Right atrium auricular region (tissue), 2 donors: Measurements from ENCODE around the gene SUGCT. TPM values are rescaled to one million over a fixed set of nuclear protein-coding genes. Genes with fewer than 3 reads are reported as not detected.
"Not testable (repeated sequence)": the region's sequence is repeated elsewhere in the genome, so short reads cannot be mapped to it uniquely, and the experiment has no call there.

Experiments used
- DNase-seq: peaks from one replicate; pipeline ENCODE4 v3.0.0-alpha.2; 2019; ENCODE audit warnings: low spot score
- H3K27ac ChIP-seq, 2 donors: fragments of 200-600 bp; sonication (generic); 1 replicate in 1 of 2; 2 replicates in 1 of 2; pipeline ENCODE4 v1.5.1; 2016 to 2019
- H3K27me3 ChIP-seq, 2 donors: fragments of 200-600 bp; sonication (generic); one replicate each; pipeline versions ENCODE4 v1.5.1 to v1.6.0; 2017 to 2019
- H3K36me3 ChIP-seq: fragments of 200-600 bp; sonication (generic); one replicate; pipeline ENCODE4 v1.5.1; 2016
- H3K4me1 ChIP-seq, 2 donors: fragments of 200-600 bp; sonication (generic); one replicate each; pipeline versions ENCODE4 v1.5.1 to v1.6.0; 2017 to 2019
- H3K4me3 ChIP-seq, 2 donors: fragments of 200-600 bp; sonication (generic); 1 replicate in 1 of 2; 2 replicates in 1 of 2; pipeline ENCODE4 v1.5.1; 2017 to 2019; ENCODE audit warnings: mild to moderate bottlenecking in 1 of 2, moderate library complexity in 1 of 2
- H3K9me3 ChIP-seq, 2 donors: fragments of 200-600 bp; sonication (generic); one replicate each; pipeline ENCODE4 v1.5.1; 2019
- CTCF ChIP-seq, 2 donors: fragments of 200-600 bp; sonication (generic); IDR thresholded peaks; one replicate each; pipeline ENCODE4 v1.5.1; 2019; ENCODE audit warnings: antibody characterized with exemption in 2 of 2
- total RNA-seq, 2 donors: library from RNA; depleted of rRNA; stranded (reverse); fragments of >200 nt; gene quantifications; one replicate each; pipeline ENCODE4 v1.1.0, GENCODE V29; 2016

The SUGCT gene
- total RNA-seq, 2 donors from 2014 or later: 2.6 to 5.4 TPM

DNA sequence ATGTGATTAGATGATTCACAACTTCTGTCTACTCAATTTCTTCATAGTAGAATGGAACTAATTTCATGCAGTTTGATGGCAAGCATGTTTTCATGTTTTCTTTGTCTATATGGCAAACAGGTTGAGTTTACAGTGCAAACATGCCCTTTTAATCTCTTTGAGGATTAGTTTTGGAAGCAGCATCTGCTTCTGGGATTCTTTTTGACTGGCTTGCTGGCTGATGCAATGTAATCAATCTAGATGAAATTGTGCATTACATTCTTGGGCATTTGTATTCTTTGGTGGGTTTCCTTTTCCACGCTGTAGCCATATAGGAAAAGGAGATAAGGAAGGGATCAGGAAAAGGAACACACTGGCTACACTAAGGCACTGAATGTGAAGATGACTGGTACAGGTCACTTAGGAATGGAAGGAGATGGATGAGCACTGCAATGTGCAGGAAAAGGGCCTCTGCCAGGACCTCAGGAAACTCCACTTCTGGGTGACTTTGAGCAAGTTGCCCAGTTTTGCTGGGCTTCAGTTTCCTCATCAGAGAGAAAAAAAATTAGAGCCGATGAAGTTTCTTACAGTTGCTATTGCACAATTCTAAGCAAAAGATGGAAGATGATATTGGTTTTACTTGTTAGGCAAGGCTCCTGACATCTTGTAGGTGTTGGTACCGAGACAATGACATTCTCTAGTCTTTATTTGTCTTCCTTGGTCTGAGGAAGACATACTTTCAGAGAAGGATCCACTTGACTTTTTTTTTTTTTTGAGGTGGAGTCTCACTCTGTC, 269.1 kb downstream of the SUGCT start:
- Histone ChIP-seq H3K27ac (no peak overlapping the region), H3K9me3 (no peaks in the 10 kb centered on the region), H3K36me3 (no peaks in the 10 kb centered on the region), H3K4me1 (no peaks in the 10 kb centered on the region), H3K4me3 (no peak overlapping the region), H3K27me3 (no peaks in the 10 kb centered on the region)
- TF ChIP-seq CTCF (IDR thresholded peaks at IDR 0.05): no peak
- no peak for DNase-seq

GRCh38 chr7:40405991-40406390, 271.2 kb downstream of the SUGCT start:
- Histone ChIP-seq H3K9me3 (no peaks in the 10 kb centered on the region), H3K27me3 (no peaks in the 10 kb centered on the region), H3K36me3 (no peaks in the 10 kb centered on the region), H3K27ac (no peak overlapping the region), H3K4me1 (no peaks in the 10 kb centered on the region), H3K4me3 (no peak overlapping the region)
- no peak for TF ChIP-seq CTCF (IDR thresholded peaks at IDR 0.05)
- no peak for DNase-seq

- Histone ChIP-seq H3K4me3 (no peak overlapping the region), H3K9me3 (no peaks in the 10 kb centered on the region), H3K27ac (no peak overlapping the region), H3K36me3 (no peaks in the 10 kb centered on the region), H3K27me3 (no peaks in the 10 kb centered on the region), H3K4me1 (no peaks in the 10 kb centered on the region)
- no peak for TF ChIP-seq CTCF (IDR thresholded peaks at IDR 0.05)
- DNase-seq: no peak
These were observed 277.5 kb downstream of the SUGCT start for GRCh38 chr7:40412323-40412722.

DNA sequence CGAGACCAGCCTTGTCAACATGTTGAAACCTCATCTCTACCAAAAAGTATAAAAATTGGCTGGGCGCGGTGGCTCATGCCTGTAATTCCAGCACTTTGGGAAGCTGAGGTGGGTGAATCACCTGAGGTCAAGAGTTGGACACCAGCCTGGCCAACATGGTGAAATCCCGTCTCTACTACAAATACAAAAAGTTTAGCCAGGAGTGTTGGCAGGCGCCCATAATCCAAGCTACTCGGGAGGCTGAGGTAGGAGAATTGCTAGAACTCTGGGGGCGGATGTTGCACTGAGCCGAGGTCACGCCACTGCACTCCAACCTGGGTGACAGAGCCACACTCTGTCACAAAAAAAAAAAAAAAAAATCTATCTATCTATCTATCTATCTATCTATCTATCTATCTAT, 279.9 kb downstream of the SUGCT start:
- H3K27ac ChIP-seq, H3K36me3 ChIP-seq, H3K27me3 ChIP-seq, H3K4me1 ChIP-seq, H3K4me3 ChIP-seq, DNase-seq, H3K9me3 ChIP-seq: not testable (repeated sequence)

DNA sequence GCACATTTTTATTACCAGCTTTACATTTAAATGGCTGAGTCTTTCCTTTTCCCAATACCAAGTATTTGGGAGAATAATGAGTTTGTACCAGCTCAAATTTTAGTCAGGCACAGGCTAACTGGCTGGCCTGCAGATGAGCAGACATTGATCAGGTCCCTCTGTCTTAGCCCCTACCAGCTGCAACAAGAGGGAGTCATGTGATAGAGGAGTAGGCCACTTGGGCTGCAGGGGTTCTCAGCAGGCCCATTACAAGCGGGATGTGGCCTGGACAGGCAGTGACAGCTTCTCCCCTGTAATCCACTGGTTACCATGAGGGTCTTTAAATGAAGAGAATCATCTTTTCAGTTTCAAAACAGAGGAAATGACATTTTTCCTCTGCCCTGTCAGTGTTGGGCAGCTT, 283.6 kb downstream of the SUGCT start:
- Histone ChIP-seq H3K4me3 (no peak overlapping the region), H3K27ac (no peak overlapping the region), H3K9me3 (no peaks in the 10 kb centered on the region), H3K27me3 (no peaks in the 10 kb centered on the region), H3K4me1 (no peaks in the 10 kb centered on the region), H3K36me3 (no peaks in the 10 kb centered on the region)
- TF ChIP-seq CTCF (IDR thresholded peaks at IDR 0.05): no peak
- DNase-seq: no peak

DNA sequence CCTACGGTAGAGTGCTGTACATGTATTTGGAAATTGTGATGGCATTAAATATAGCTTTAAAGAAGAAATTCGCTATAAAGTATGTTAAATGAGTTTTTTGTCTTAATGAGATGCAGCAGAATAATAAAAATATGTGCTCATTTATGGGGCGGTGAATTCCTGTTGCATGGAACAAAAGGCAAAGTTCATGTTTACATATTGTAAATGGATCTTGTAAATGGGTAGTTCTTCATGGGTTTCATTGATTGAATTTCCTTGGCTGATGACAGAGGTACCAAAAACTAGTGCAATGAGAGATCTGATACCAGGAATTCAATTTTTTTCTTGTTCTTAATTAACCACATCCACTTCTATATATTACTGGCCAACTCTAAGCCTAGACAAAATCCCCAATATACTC, 284.2 kb downstream of the SUGCT start:
- no peak overlapping the region for H3K4me3 ChIP-seq
- TF ChIP-seq CTCF (IDR thresholded peaks at IDR 0.05): no peak
- H3K9me3 ChIP-seq: no peaks in the 10 kb centered on the region
- no peaks in the 10 kb centered on the region for H3K27me3 ChIP-seq
- no peaks in the 10 kb centered on the region for H3K4me1 ChIP-seq
- no peak for DNase-seq
- no peak overlapping the region for H3K27ac ChIP-seq
- H3K36me3 ChIP-seq: no peaks in the 10 kb centered on the region
